Measurements from ENCODE around the gene HIVEP3.

The HIVEP3 gene

GRCh38 chr1:41789661-41790330, 128.9 kb downstream of the HIVEP3 start:
- no peak overlapping the region for H3K4me3 ChIP-seq (ENCODE audit: low read depth, low read length)
- TF ChIP-seq CTCF (IDR thresholded peaks at IDR 0.05; ENCODE audit: low read depth, low read length) = no peak

- TF ChIP-seq CTCF (IDR thresholded peaks at IDR 0.05; ENCODE audit: low read depth, low read length) = no peak
- H3K4me3 ChIP-seq (ENCODE audit: low read depth, low read length) = no peak overlapping the region
These were observed 130.3 kb downstream of the HIVEP3 start for GRCh38 chr1:41788427-41788826.

GRCh38 chr1:41784531-41785274, 134.0 kb downstream of the HIVEP3 start:
- no peak overlapping the region for H3K4me3 ChIP-seq (ENCODE audit: low read depth, low read length)
- TF ChIP-seq CTCF (IDR thresholded peaks at IDR 0.05; ENCODE audit: low read depth, low read length) = no peak

GRCh38 chr1:41783189-41783639, 135.5 kb downstream of the HIVEP3 start:
- TF ChIP-seq CTCF (IDR thresholded peaks at IDR 0.05; ENCODE audit: low read depth, low read length) = no peak
- H3K4me3 ChIP-seq (ENCODE audit: low read depth, low read length) = no peak overlapping the region

- TF ChIP-seq CTCF (IDR thresholded peaks at IDR 0.05; ENCODE audit: low read depth, low read length) = no peak
- no peak overlapping the region for H3K4me3 ChIP-seq (ENCODE audit: low read depth, low read length)
These were observed 137.8 kb downstream of the HIVEP3 start for GRCh38 chr1:41780916-41781315.

GRCh38 chr1:41780322-41780721, 138.4 kb downstream of the HIVEP3 start:
- H3K4me3 ChIP-seq (ENCODE audit: low read depth, low read length) = no peak overlapping the region
- no peak for TF ChIP-seq CTCF (IDR thresholded peaks at IDR 0.05; ENCODE audit: low read depth, low read length)

- no peak overlapping the region for H3K4me3 ChIP-seq (ENCODE audit: low read depth, low read length)
- no peak for TF ChIP-seq CTCF (IDR thresholded peaks at IDR 0.05; ENCODE audit: low read depth, low read length)
These were observed 139.4 kb downstream of the HIVEP3 start for GRCh38 chr1:41779360-41779759.

Measured in WI38 (cell line).